Measurements from ENCODE around the gene ZNF664. TPM values are rescaled to one million over a fixed set of nuclear protein-coding genes. Genes with fewer than 3 reads are reported as not detected.

The ZNF664 gene
- total RNA-seq, 2 experiments from 2014 or later: 13.4 to 19.0 TPM

- TF ChIP-seq, protein P1, sequence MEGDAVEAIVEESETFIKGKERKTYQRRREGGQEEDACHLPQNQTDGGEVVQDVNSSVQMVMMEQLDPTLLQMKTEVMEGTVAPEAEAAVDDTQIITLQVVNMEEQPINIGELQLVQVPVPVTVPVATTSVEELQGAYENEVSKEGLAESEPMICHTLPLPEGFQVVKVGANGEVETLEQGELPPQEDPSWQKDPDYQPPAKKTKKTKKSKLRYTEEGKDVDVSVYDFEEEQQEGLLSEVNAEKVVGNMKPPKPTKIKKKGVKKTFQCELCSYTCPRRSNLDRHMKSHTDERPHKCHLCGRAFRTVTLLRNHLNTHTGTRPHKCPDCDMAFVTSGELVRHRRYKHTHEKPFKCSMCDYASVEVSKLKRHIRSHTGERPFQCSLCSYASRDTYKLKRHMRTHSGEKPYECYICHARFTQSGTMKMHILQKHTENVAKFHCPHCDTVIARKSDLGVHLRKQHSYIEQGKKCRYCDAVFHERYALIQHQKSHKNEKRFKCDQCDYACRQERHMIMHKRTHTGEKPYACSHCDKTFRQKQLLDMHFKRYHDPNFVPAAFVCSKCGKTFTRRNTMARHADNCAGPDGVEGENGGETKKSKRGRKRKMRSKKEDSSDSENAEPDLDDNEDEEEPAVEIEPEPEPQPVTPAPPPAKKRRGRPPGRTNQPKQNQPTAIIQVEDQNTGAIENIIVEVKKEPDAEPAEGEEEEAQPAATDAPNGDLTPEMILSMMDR (IDR thresholded peaks at IDR 0.05): no peak
- Mint-ChIP-seq H3K27me3 (no peaks in the 10 kb centered on the region), H3K4me3 (no peak overlapping the region), H3K36me3 (ENCODE audit: low read depth) (no peaks in the 10 kb centered on the region), H3K27ac (no peak overlapping the region), H3K9me3 (no peaks in the 10 kb centered on the region), H3K4me1 (ENCODE audit: low read depth) (no peaks in the 10 kb centered on the region)
- POLR2A ChIA-PET: no interaction called here
- Histone ChIP-seq H3K36me3 (ENCODE audit: insufficient read depth, low read length) (no peaks in the 10 kb centered on the region), H3K27ac (ENCODE audit: low read depth in 1 of 2, low read length in 2 of 2) (no peak overlapping the region), H3K4me1 (ENCODE audit: insufficient read depth, low read length) (no peaks in the 10 kb centered on the region), H3K4me3 (ENCODE audit: low read length) (no peak overlapping the region), H3K9me3 (ENCODE audit: control insufficient read depth in 1 of 2, insufficient read depth in 1 of 2, low read length in 2 of 2) (no peaks in the 10 kb centered on the region), H3K27me3 (ENCODE audit: control insufficient read depth in 1 of 2, insufficient read depth in 2 of 2, low read length in 2 of 2) (no peaks in the 10 kb centered on the region)
- no peak for DNase-seq
- ATAC-seq (ENCODE audit: poor library complexity): no peak
- intact Hi-C loops (cut with DNase I, micrococcal nuclease): loop anchor here in 1 of 2 experiments (10.0 kb wide), 1 partner anchor 530 kb away; the partner anchor contains the start of gene NCOR2
- CTCF ChIA-PET: interaction anchor here (1.0 kb wide), 1 partner anchor 12 kb away, joined by 3 read pairs; no protein-coding TSS in a partner anchor
Observed at GRCh38 chr12:124035163-124035562, 62.1 kb downstream of the ZNF664 start.

GRCh38 chr12:124036171-124036598 is 63.2 kb downstream of the ZNF664 start:
- ChIA-PET POLR2A (no interaction called here), CTCF (interaction anchor here (0.7 to 1.0 kb wide), 4 partner anchors 8 to 736 kb away, joined by 3 to 6 read pairs (median 3); no protein-coding TSS in a partner anchor)
- no peaks in the 10 kb centered on the region for H3K27me3 Mint-ChIP-seq
- no peak overlapping the region for H3K4me3 Mint-ChIP-seq
- Histone ChIP-seq H3K27ac (ENCODE audit: low read depth in 1 of 2, low read length in 2 of 2) (no peak overlapping the region), H3K4me3 (ENCODE audit: low read length) (no peak overlapping the region), H3K36me3 (ENCODE audit: insufficient read depth, low read length) (no peaks in the 10 kb centered on the region), H3K4me1 (ENCODE audit: insufficient read depth, low read length) (no peaks in the 10 kb centered on the region), H3K27me3 (ENCODE audit: control insufficient read depth in 1 of 2, insufficient read depth in 2 of 2, low read length in 2 of 2) (no peaks in the 10 kb centered on the region), H3K9me3 (ENCODE audit: control insufficient read depth in 1 of 2, insufficient read depth in 1 of 2, low read length in 2 of 2) (no peaks in the 10 kb centered on the region)
- H3K9me3 Mint-ChIP-seq: no peaks in the 10 kb centered on the region
- ATAC-seq (ENCODE audit: poor library complexity): no peak
- intact Hi-C loops (cut with DNase I, micrococcal nuclease): loop anchor here (1.0 to 10.0 kb wide), 7 partner anchors 285 to 863 kb away; partner anchors contain the start of gene NCOR2 (in 1 of the 2)
- H3K36me3 Mint-ChIP-seq (ENCODE audit: low read depth): no peaks in the 10 kb centered on the region
- TF ChIP-seq, protein P1 (IDR thresholded peaks at IDR 0.05): no peak
- no peak overlapping the region for H3K27ac Mint-ChIP-seq
- no peak for DNase-seq
- H3K4me1 Mint-ChIP-seq (ENCODE audit: low read depth): no peaks in the 10 kb centered on the region

GRCh38 chr12:124036657-124037109 is 63.7 kb downstream of the ZNF664 start:
- Histone ChIP-seq H3K9me3 (ENCODE audit: control insufficient read depth in 1 of 2, insufficient read depth in 1 of 2, low read length in 2 of 2) (no peaks in the 10 kb centered on the region), H3K4me3 (ENCODE audit: low read length) (no peak overlapping the region), H3K36me3 (ENCODE audit: insufficient read depth, low read length) (no peaks in the 10 kb centered on the region), H3K27me3 (ENCODE audit: control insufficient read depth in 1 of 2, insufficient read depth in 2 of 2, low read length in 2 of 2) (no peaks in the 10 kb centered on the region), H3K4me1 (ENCODE audit: insufficient read depth, low read length) (no peaks in the 10 kb centered on the region), H3K27ac (ENCODE audit: low read depth in 1 of 2, low read length in 2 of 2) (no peak overlapping the region)
- Mint-ChIP-seq H3K27ac (no peak overlapping the region), H3K27me3 (no peaks in the 10 kb centered on the region), H3K9me3 (no peaks in the 10 kb centered on the region), H3K4me3 (no peak overlapping the region), H3K36me3 (ENCODE audit: low read depth) (no peaks in the 10 kb centered on the region), H3K4me1 (ENCODE audit: low read depth) (no peaks in the 10 kb centered on the region)
- POLR2A ChIA-PET: no interaction called here
- CTCF ChIA-PET: interaction anchor here (0.7 to 1.0 kb wide), 4 partner anchors 9 to 735 kb away, joined by 3 to 6 read pairs (median 4); no protein-coding TSS in a partner anchor
- peak; percentile 58 for ATAC-seq (ENCODE audit: poor library complexity)
- DNase-seq: peak; percentile 16 to 74 (median 30)
- TF ChIP-seq, protein P1 (IDR thresholded peaks at IDR 0.05): peak; percentile 98
- intact Hi-C loops (cut with DNase I, micrococcal nuclease): loop anchor here (1.0 to 10.0 kb wide), 7 partner anchors 285 to 862 kb away; partner anchors contain the start of gene NCOR2 (in 1 of the 2)

All from CD4-positive, alpha-beta T cell (primary cell).